WTC11 (cell line): Measurements from ENCODE around the gene TMEM25. TPM values are rescaled to one million over a fixed set of nuclear protein-coding genes. Genes with fewer than 3 reads are reported as not detected.
"Not testable (repeated sequence)": the region's sequence is repeated elsewhere in the genome, so short reads cannot be mapped to it uniquely, and the experiment has no call there.

ENCODE experiments used
- ATAC-seq: fragments of 200-7000 bp; cut with Tn5 transposase; 2 replicates; pipeline ENCODE4 v1.10.0; 2021; ENCODE audit warnings: mild to moderate bottlenecking, moderate library complexity
- CTCF ChIA-PET: fragments of 300-600 bp; sonication (Branson Sonifier 250); formaldehyde crosslinking; loops from one replicate; lab custom pipeline; 2021; ENCODE audit warnings: antibody characterized with exemption; lab: Charles Lee
- POLR2A ChIA-PET: fragments of 350-600 bp; sonication (Branson Sonifier 250); formaldehyde crosslinking; loops from one replicate; lab custom pipeline; 2021; ENCODE audit warnings: antibody characterized with exemption; lab: Charles Lee
- DNase-seq: peaks from one replicate; pipeline ENCODE4 v3.0.0; 2021; ENCODE audit warnings: low spot score
- H3K27ac Mint-ChIP-seq: 2 replicates; pipeline ENCODE4 v1.8.0; 2021; ENCODE audit warnings: mixed read lengths
- H3K27me3 Mint-ChIP-seq: 2 replicates; pipeline ENCODE4 v1.8.0; 2021; ENCODE audit warnings: low read depth, mild to moderate bottlenecking, moderate library complexity, mixed read lengths
- H3K36me3 Mint-ChIP-seq: 2 replicates; pipeline ENCODE4 v1.8.0; 2021; ENCODE audit warnings: mixed read lengths
- H3K4me1 Mint-ChIP-seq: 2 replicates; pipeline ENCODE4 v1.8.0; 2022; ENCODE audit warnings: mixed read lengths
- H3K4me3 Mint-ChIP-seq: 2 replicates; pipeline ENCODE4 v1.8.0; 2021; ENCODE audit warnings: mild to moderate bottlenecking, moderate library complexity, mixed read lengths
- H3K9me3 Mint-ChIP-seq: 2 replicates; pipeline ENCODE4 v1.8.0; 2021; ENCODE audit warnings: mixed read lengths
- ELF4 ChIP-seq: sonication (generic); formaldehyde crosslinking; IDR thresholded peaks from 2 replicates; pipeline ENCODE4 v1.8.1; 2022; ENCODE audit warnings: low read depth, mild to moderate bottlenecking, moderate library complexity, missing genetic modification reagents
- FOXK1 ChIP-seq: sonication (generic); formaldehyde crosslinking; IDR thresholded peaks from 2 replicates; pipeline ENCODE4 v1.8.0; 2022; ENCODE audit warnings: mild to moderate bottlenecking, moderate library complexity, missing genetic modification reagents
- FOXP4 ChIP-seq: sonication (generic); formaldehyde crosslinking; IDR thresholded peaks from 2 replicates; pipeline ENCODE4 v1.8.0; 2022; ENCODE audit warnings: mild to moderate bottlenecking, missing genetic modification reagents
- GABPB1 ChIP-seq: sonication (generic); formaldehyde crosslinking; IDR thresholded peaks from 2 replicates; pipeline ENCODE4 v1.8.1; 2023; ENCODE audit warnings: mild to moderate bottlenecking, missing genetic modification reagents
- GRHL2 ChIP-seq: fragments of 250-450 bp; sonication (Bioruptor Pico); IDR thresholded peaks from 2 replicates; pipeline ENCODE4 v1.8.0; 2022; ENCODE audit warnings: mild to moderate bottlenecking, moderate library complexity; ENCODE audit not compliant: insufficient replicate concordance, severe bottlenecking
- JAZF1 ChIP-seq: fragments of 250-450 bp; sonication (Bioruptor Pico); IDR thresholded peaks from 2 replicates; pipeline ENCODE4 v1.9.0; 2021; ENCODE audit warnings: moderate library complexity, mild to moderate bottlenecking, inconsistent platforms
- NR2C2 ChIP-seq: sonication (generic); formaldehyde crosslinking; IDR thresholded peaks from 2 replicates; pipeline ENCODE4 v1.8.0; 2022; ENCODE audit warnings: mild to moderate bottlenecking, missing genetic modification reagents
- SMAD3 ChIP-seq: sonication (generic); formaldehyde crosslinking; IDR thresholded peaks from 2 replicates; pipeline ENCODE4 v1.8.0; 2022; ENCODE audit warnings: missing genetic modification reagents, mild to moderate bottlenecking, borderline replicate concordance
- SMAD4 ChIP-seq: sonication (generic); formaldehyde crosslinking; IDR thresholded peaks from 2 replicates; pipeline ENCODE4 v1.8.0; 2022; ENCODE audit warnings: mild to moderate bottlenecking, missing genetic modification reagents
- TEAD1 ChIP-seq: sonication (generic); formaldehyde crosslinking; IDR thresholded peaks from 2 replicates; pipeline ENCODE4 v1.8.0; 2022; ENCODE audit warnings: mild to moderate bottlenecking, missing genetic modification reagents
- TP53 ChIP-seq: sonication (generic); formaldehyde crosslinking; IDR thresholded peaks from 2 replicates; pipeline ENCODE4 v1.8.1; 2023; ENCODE audit warnings: mild to moderate bottlenecking, missing genetic modification reagents
- ZNF263 ChIP-seq: sonication (generic); formaldehyde crosslinking; IDR thresholded peaks from 2 replicates; pipeline ENCODE4 v1.8.1; 2022; ENCODE audit warnings: low read depth, mild to moderate bottlenecking, moderate library complexity, missing genetic modification reagents
- ZNF416 ChIP-seq: fragments of 250-450 bp; sonication (Bioruptor Pico); IDR thresholded peaks from 2 replicates; pipeline ENCODE4 v1.9.0; 2021; ENCODE audit warnings: mild to moderate bottlenecking, inconsistent platforms
- ZNF532 ChIP-seq: fragments of 250-450 bp; sonication (Bioruptor Pico); IDR thresholded peaks from 2 replicates; pipeline ENCODE4 v1.9.0; 2021; ENCODE audit warnings: mild to moderate bottlenecking, borderline replicate concordance
- total RNA-seq: library from RNA; stranded (reverse); gene quantifications from 3 replicates; pipeline ENCODE4 v1.2.3, GENCODE V29; 2021
- TF ChIP-seq, protein P1 (sequence below): fragments of 250-450 bp; sonication (Bioruptor Pico); IDR thresholded peaks from 2 replicates; pipeline ENCODE4 v1.8.0; 2021; ENCODE audit warnings: mild to moderate bottlenecking
- TF ChIP-seq, protein P2 (sequence below): fragments of 250-450 bp; sonication (Bioruptor Pico); IDR thresholded peaks from 2 replicates; pipeline ENCODE4 v1.9.0; 2021; ENCODE audit warnings: mild to moderate bottlenecking
- TF ChIP-seq, protein P3 (sequence below): fragments of 250-450 bp; sonication (Bioruptor Pico); IDR thresholded peaks from 2 replicates; pipeline ENCODE4 v2.1.2; 2022; ENCODE audit warnings: mild to moderate bottlenecking, moderate library complexity

Gene TMEM25
- total RNA-seq, 1 experiment from 2014 or later = 19.7 TPM

DNA sequence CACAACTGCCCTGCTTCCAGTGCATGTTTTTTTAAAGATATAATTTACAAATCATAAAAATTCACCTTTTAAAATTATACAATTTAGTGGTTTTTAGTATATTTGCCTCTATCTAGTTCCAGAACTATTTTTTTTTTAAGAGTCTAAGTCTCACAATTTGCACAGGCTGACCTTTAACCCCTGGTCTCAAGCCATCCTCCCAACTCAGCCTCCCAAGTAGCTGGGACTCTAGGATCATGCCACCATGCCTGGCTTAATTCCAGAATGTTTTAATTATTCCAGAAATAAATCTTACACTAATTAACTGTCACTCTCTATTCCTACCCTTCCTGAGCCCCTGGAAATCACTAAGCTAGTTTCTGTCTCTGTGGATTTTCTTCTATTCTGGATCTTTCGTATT, 39.8 kb downstream of the TMEM25 start (continued):
- TF ChIP-seq GRHL2 (no peak), JAZF1 (no peak), ZNF416 (CRISPR knock-in tag) (no peak), TEAD1 (CRISPR knock-in tag) (no peak), ZNF532 (no peak)
- TF ChIP-seq, protein P1, sequence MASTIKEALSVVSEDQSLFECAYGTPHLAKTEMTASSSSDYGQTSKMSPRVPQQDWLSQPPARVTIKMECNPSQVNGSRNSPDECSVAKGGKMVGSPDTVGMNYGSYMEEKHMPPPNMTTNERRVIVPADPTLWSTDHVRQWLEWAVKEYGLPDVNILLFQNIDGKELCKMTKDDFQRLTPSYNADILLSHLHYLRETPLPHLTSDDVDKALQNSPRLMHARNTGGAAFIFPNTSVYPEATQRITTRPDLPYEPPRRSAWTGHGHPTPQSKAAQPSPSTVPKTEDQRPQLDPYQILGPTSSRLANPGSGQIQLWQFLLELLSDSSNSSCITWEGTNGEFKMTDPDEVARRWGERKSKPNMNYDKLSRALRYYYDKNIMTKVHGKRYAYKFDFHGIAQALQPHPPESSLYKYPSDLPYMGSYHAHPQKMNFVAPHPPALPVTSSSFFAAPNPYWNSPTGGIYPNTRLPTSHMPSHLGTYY (CRISPR knock-in tag) = no peak
- TF ChIP-seq, all 79 proteins: peak for 0

- H3K9me3 Mint-ChIP-seq, H3K36me3 Mint-ChIP-seq, CTCF ChIA-PET, H3K27me3 Mint-ChIP-seq: not testable (repeated sequence)
- H3K4me3 Mint-ChIP-seq = peak overlapping the region; percentile 92
- 0 out of 2 replicates have a peak overlapping the region, but pooled peaks have one; percentile 10 for H3K27ac Mint-ChIP-seq
- peak; percentile 19 for ATAC-seq
- POLR2A ChIA-PET = interaction anchor here (1.5 kb wide), 1 partner anchor 64 kb away, joined by 8 read pairs; no protein-coding TSS in a partner anchor
- TF ChIP-seq GABPB1 (CRISPR knock-in tag) = 0 out of 2 replicates have a peak, but pooled peaks have one; percentile 24
- TF ChIP-seq, all 79 proteins: peak for 1; not testable (repeated sequence) for 78
- DNase-seq = not testable (repeated sequence)
- H3K4me1 Mint-ChIP-seq = peaks cover 21% of the 10 kb centered on the region
Measured at GRCh38 chr11:118571701-118572060, 40.7 kb downstream of the TMEM25 start.

GRCh38 chr11:118572061-118572980, 41.3 kb downstream of the TMEM25 start, which contains the start of gene ARCN1:
ARCN1 (plus strand) TSS chr11:118572409; CDS start chr11:118572548, 139 bp downstream.
- ATAC-seq (peak; percentile 89), DNase-seq (peak; percentile 79)
- POLR2A ChIA-PET = interaction anchor here (1.5 kb wide), 1 partner anchor 63 kb away, joined by 8 read pairs; no protein-coding TSS in a partner anchor
- no peaks in the 10 kb centered on the region; the same call in 1 of the 2 replicates for H3K27me3 Mint-ChIP-seq
- H3K9me3 Mint-ChIP-seq = no peaks in the 10 kb centered on the region
- H3K4me1 Mint-ChIP-seq = peaks cover 21% of the 10 kb centered on the region
- peak within 1 kb of the TSS; percentile 92 for H3K4me3 Mint-ChIP-seq
- peak within 1 kb of the TSS; percentile 89 for H3K27ac Mint-ChIP-seq
- CTCF ChIA-PET = interaction anchor here (0.7 kb wide), 1 partner anchor 297 kb away, joined by 3 read pairs; no protein-coding TSS in a partner anchor
- H3K36me3 Mint-ChIP-seq = no peaks in the 10 kb centered on the region; the same call in 1 of the 2 replicates
- no peak for TF ChIP-seq JAZF1
- TF ChIP-seq FOXK1 (CRISPR knock-in tag) = peak; percentile 18; the same call in 1 of the 2 replicates
- TF ChIP-seq FOXP4 (CRISPR knock-in tag) = peak; percentile 53; the same call in 1 of the 2 replicates
- TF ChIP-seq, protein P2, sequence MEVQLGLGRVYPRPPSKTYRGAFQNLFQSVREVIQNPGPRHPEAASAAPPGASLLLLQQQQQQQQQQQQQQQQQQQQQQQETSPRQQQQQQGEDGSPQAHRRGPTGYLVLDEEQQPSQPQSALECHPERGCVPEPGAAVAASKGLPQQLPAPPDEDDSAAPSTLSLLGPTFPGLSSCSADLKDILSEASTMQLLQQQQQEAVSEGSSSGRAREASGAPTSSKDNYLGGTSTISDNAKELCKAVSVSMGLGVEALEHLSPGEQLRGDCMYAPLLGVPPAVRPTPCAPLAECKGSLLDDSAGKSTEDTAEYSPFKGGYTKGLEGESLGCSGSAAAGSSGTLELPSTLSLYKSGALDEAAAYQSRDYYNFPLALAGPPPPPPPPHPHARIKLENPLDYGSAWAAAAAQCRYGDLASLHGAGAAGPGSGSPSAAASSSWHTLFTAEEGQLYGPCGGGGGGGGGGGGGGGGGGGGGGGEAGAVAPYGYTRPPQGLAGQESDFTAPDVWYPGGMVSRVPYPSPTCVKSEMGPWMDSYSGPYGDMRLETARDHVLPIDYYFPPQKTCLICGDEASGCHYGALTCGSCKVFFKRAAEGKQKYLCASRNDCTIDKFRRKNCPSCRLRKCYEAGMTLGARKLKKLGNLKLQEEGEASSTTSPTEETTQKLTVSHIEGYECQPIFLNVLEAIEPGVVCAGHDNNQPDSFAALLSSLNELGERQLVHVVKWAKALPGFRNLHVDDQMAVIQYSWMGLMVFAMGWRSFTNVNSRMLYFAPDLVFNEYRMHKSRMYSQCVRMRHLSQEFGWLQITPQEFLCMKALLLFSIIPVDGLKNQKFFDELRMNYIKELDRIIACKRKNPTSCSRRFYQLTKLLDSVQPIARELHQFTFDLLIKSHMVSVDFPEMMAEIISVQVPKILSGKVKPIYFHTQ (CRISPR knock-in tag) = no peak
- peak; percentile 56; the same call in 1 of the 2 replicates for TF ChIP-seq NR2C2 (CRISPR knock-in tag)
- 0 out of 2 replicates have a peak, but pooled peaks have one; percentile 51 for TF ChIP-seq ELF4
- no peak for TF ChIP-seq GRHL2
- 0 out of 2 replicates have a peak, but pooled peaks have one; percentile 27 for TF ChIP-seq TP53 (CRISPR knock-in tag)
- TF ChIP-seq, protein P3, sequence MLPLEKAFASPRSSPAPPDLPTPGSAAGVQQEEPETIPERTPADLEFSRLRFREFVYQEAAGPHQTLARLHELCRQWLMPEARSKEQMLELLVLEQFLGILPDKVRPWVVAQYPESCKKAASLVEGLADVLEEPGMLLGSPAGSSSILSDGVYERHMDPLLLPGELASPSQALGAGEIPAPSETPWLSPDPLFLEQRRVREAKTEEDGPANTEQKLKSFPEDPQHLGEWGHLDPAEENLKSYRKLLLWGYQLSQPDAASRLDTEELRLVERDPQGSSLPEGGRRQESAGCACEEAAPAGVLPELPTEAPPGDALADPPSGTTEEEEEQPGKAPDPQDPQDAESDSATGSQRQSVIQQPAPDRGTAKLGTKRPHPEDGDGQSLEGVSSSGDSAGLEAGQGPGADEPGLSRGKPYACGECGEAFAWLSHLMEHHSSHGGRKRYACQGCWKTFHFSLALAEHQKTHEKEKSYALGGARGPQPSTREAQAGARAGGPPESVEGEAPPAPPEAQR = no peak
- TF ChIP-seq SMAD4 (CRISPR knock-in tag) = no peak
- TF ChIP-seq ZNF263 (CRISPR knock-in tag) = 0 out of 2 replicates have a peak, but pooled peaks have one; percentile 33
- peak; percentile 66; the same call in 1 of the 2 replicates for TF ChIP-seq SMAD3 (CRISPR knock-in tag)
